Neural progenitor cell (in vitro differentiated cells): ENCODE results near the gene RHBDL1. TPM values are rescaled to one million over a fixed set of nuclear protein-coding genes. Genes with fewer than 3 reads are reported as not detected.

ENCODE experiments used
- DNase-seq: peaks from one replicate; pipeline ENCODE4 v3.0.0-alpha.2; 2016; ENCODE audit warnings: low spot score
- H2AFZ ChIP-seq: fragments of 200-600 bp; sonication (generic); replicated peaks from 2 replicates; pipeline ENCODE4 v1.6.1; 2016; ENCODE audit warnings: antibody characterized with exemption
- H3F3A ChIP-seq: fragments of 200-600 bp; sonication (generic); 2 replicates; pipeline ENCODE4 v1.6.1; 2016; ENCODE audit warnings: antibody characterized with exemption, low read depth
- H3K27ac ChIP-seq: fragments of 200-600 bp; sonication (generic); 2 replicates; pipeline ENCODE4 v1.5.1; 2016; ENCODE audit warnings: mild to moderate bottlenecking
- H3K27me3 ChIP-seq: fragments of 200-600 bp; sonication (generic); 2 replicates; pipeline ENCODE4 v1.6.1; 2016; ENCODE audit warnings: mild to moderate bottlenecking, moderate library complexity
- H3K36me3 ChIP-seq: fragments of 200-600 bp; sonication (generic); 2 replicates; pipeline ENCODE4 v1.5.1; 2016
- H3K4me1 ChIP-seq: fragments of 200-600 bp; sonication (generic); 2 replicates; pipeline ENCODE4 v1.6.1; 2016; ENCODE audit warnings: mixed run types
- H3K4me2 ChIP-seq: fragments of 200-600 bp; sonication (generic); 2 replicates; pipeline ENCODE4 v1.6.1; 2016
- H3K4me3 ChIP-seq: fragments of 200-600 bp; sonication (generic); 2 replicates; pipeline ENCODE4 v1.5.1; 2016
- H3K79me2 ChIP-seq: fragments of 200-600 bp; sonication (generic); 2 replicates; pipeline ENCODE4 v1.6.1; 2016; ENCODE audit warnings: low read depth
- H3K9ac ChIP-seq: fragments of 200-600 bp; sonication (generic); 2 replicates; pipeline ENCODE4 v1.6.1; 2016
- H3K9me3 ChIP-seq: fragments of 200-600 bp; sonication (generic); 2 replicates; pipeline ENCODE4 v1.5.1; 2016; ENCODE audit warnings: low read depth
- H4K20me1 ChIP-seq: fragments of 200-600 bp; sonication (generic); 2 replicates; pipeline ENCODE4 v1.6.1; 2016; ENCODE audit warnings: low read depth
- H3K27ac Mint-ChIP-seq: 3 replicates; pipeline ENCODE4 v1.8.0; 2021; ENCODE audit warnings: mixed read lengths
- H3K27me3 Mint-ChIP-seq: 2 replicates; pipeline ENCODE4 v1.8.0; 2022; ENCODE audit warnings: low read depth, mild to moderate bottlenecking, inconsistent platforms, moderate library complexity, mixed read lengths; ENCODE audit not compliant: insufficient read depth
- H3K36me3 Mint-ChIP-seq: 3 replicates; pipeline ENCODE4 v1.8.0; 2021; ENCODE audit warnings: mixed read lengths
- H3K4me1 Mint-ChIP-seq: 3 replicates; pipeline ENCODE4 v1.8.0; 2021; ENCODE audit warnings: mixed read lengths
- H3K4me3 Mint-ChIP-seq: 3 replicates; pipeline ENCODE4 v1.8.0; 2021; ENCODE audit warnings: mild to moderate bottlenecking, moderate library complexity, mixed read lengths
- H3K9me3 Mint-ChIP-seq: 3 replicates; pipeline ENCODE4 v1.8.0; 2020; ENCODE audit warnings: mixed read lengths
- CTCF ChIP-seq: fragments of 200-600 bp; sonication (generic); IDR thresholded peaks from 2 replicates; pipeline ENCODE4 v1.5.1; 2017; ENCODE audit warnings: antibody characterized with exemption, mild to moderate bottlenecking
- EZH2 ChIP-seq: fragments of 200-600 bp; sonication (generic); IDR thresholded peaks from 2 replicates; pipeline ENCODE4 v1.6.1; 2017; ENCODE audit warnings: antibody characterized with exemption, mild to moderate bottlenecking, moderate library complexity
- EZH2phosphoT487 ChIP-seq: fragments of 200-600 bp; sonication (generic); IDR thresholded peaks from 2 replicates; pipeline ENCODE4 v1.6.1; 2017; ENCODE audit warnings: antibody characterized with exemption
- total RNA-seq: library from RNA; depleted of rRNA; stranded (reverse); fragments of >200 nt; gene quantifications from 2 replicates; pipeline ENCODE4 v1.2.3, GENCODE V29; 2015; ENCODE audit warnings: low replicate concordance

Gene RHBDL1
- total RNA-seq, 1 donor from 2014 or later = 0.28 TPM

GRCh38 chr16:629833-630248 is 45.6 kb upstream of the RHBDL1 start:
- peaks cover 2% of the 10 kb centered on the region for H3K36me3 Mint-ChIP-seq
- Histone ChIP-seq H2AFZ (no peak overlapping the region), H3K27me3 (no peaks in the 10 kb centered on the region), H4K20me1 (peaks cover 35% of the 10 kb centered on the region), H3K79me2 (peaks cover 1% of the 10 kb centered on the region), H3K4me1 (peaks cover 26% of the 10 kb centered on the region), H3F3A (peaks cover 24% of the 10 kb centered on the region), H3K4me3 (peak overlapping the region; percentile 64), H3K36me3 (no peaks in the 10 kb centered on the region), H3K4me2 (peak overlapping the region; percentile 93), H3K9ac (no peak overlapping the region), H3K9me3 (no peaks in the 10 kb centered on the region), H3K27ac (peak overlapping the region; percentile 89)
- no peaks in the 10 kb centered on the region for H3K9me3 Mint-ChIP-seq
- DNase-seq = peak; percentile 91
- H3K27ac Mint-ChIP-seq = peak overlapping the region; percentile 97
- peaks cover 22% of the 10 kb centered on the region for H3K4me1 Mint-ChIP-seq
- H3K27me3 Mint-ChIP-seq = peaks cover 5% of the 10 kb centered on the region
- H3K4me3 Mint-ChIP-seq = peak overlapping the region; percentile 81
- TF ChIP-seq EZH2phosphoT487 (no peak), CTCF (no peak), EZH2 (no peak)

GRCh38 chr16:630249-630814 is 45.1 kb upstream of the RHBDL1 start:
- TF ChIP-seq EZH2phosphoT487 (no peak), EZH2 (no peak), CTCF (no peak)
- peak overlapping the region; percentile 97 for H3K27ac Mint-ChIP-seq
- no peak overlapping the region for H2AFZ ChIP-seq
- H3F3A ChIP-seq = peaks cover 24% of the 10 kb centered on the region
- peak overlapping the region; percentile 89 for H3K27ac ChIP-seq
- H3K27me3 ChIP-seq = no peaks in the 10 kb centered on the region
- H3K27me3 Mint-ChIP-seq = peaks cover 5% of the 10 kb centered on the region
- H4K20me1 ChIP-seq = peaks cover 40% of the 10 kb centered on the region
- peak overlapping the region; percentile 81 for H3K4me3 Mint-ChIP-seq
- H3K36me3 ChIP-seq = no peaks in the 10 kb centered on the region
- peaks cover 22% of the 10 kb centered on the region for H3K4me1 Mint-ChIP-seq
- H3K4me2 ChIP-seq = peak overlapping the region; percentile 93
- H3K4me1 ChIP-seq = peaks cover 26% of the 10 kb centered on the region
- peaks cover 2% of the 10 kb centered on the region for H3K36me3 Mint-ChIP-seq
- no peaks in the 10 kb centered on the region for H3K9me3 Mint-ChIP-seq
- DNase-seq = peak; percentile 72
- H3K9me3 ChIP-seq = no peaks in the 10 kb centered on the region
- peak overlapping the region; percentile 64 for H3K4me3 ChIP-seq
- no peak overlapping the region for H3K9ac ChIP-seq
- H3K79me2 ChIP-seq = peaks cover 6% of the 10 kb centered on the region

- Histone ChIP-seq H3K27ac (peak within 1 kb of the TSS; percentile 89), H2AFZ (no peak within 1 kb of the TSS), H3K79me2 (peaks cover 12% of the 10 kb centered on the region), H3K9ac (peak within 1 kb of the TSS; percentile 53), H3K4me1 (peaks cover 26% of the 10 kb centered on the region), H3K36me3 (no peaks in the 10 kb centered on the region), H4K20me1 (peaks cover 43% of the 10 kb centered on the region), H3K27me3 (no peaks in the 10 kb centered on the region), H3K4me3 (peak within 1 kb of the TSS; percentile 64), H3F3A (peaks cover 24% of the 10 kb centered on the region), H3K4me2 (peak within 1 kb of the TSS; percentile 93), H3K9me3 (no peaks in the 10 kb centered on the region)
- Mint-ChIP-seq H3K27me3 (peaks cover 5% of the 10 kb centered on the region), H3K27ac (peak within 1 kb of the TSS; percentile 97), H3K36me3 (peaks cover under 1% of the 10 kb centered on the region), H3K4me1 (peaks cover 22% of the 10 kb centered on the region), H3K9me3 (no peaks in the 10 kb centered on the region), H3K4me3 (peak within 1 kb of the TSS; percentile 81)
- TF ChIP-seq EZH2phosphoT487 (no peak), EZH2 (no peak), CTCF (no peak)
- peak; percentile 98 for DNase-seq
Observed at GRCh38 chr16:630815-631405, 44.6 kb upstream of the RHBDL1 start, which contains the start of gene WFIKKN1. Gene WFIKKN1, plus strand, starts transcription at chr16:630985. Its CDS starts 269 bp downstream, at chr16:631254.
